Inflammatory macrophage treated with lipopolysaccharide for 1 hour (primary cell): ENCODE results near the gene P2RY8.
A peak's percentile ranks its signal among the peaks of the same experiment; 100 is the strongest.
"Not testable (repeated sequence)": the region's sequence is repeated elsewhere in the genome, so short reads cannot be mapped to it uniquely, and the experiment has no call there.

ENCODE experiments used
- DNase-seq, 2 donors: peaks; one replicate each; pipeline ENCODE4 v3.0.0-alpha.2; 2020 to 2022

The P2RY8 gene

GRCh38 chrX:1462596-1463251 is 74.3 kb downstream of the P2RY8 start:
- no peak for DNase-seq

- DNase-seq, result no peak
Observed at GRCh38 chrX:1462110-1462509, 74.9 kb downstream of the P2RY8 start.

GRCh38 chrX:1455948-1456280 is 81.1 kb downstream of the P2RY8 start:
- DNase-seq, result no peak

GRCh38 chrX:1453951-1454785 is 82.8 kb downstream of the P2RY8 start:
- peak; percentile 64 to 96 for DNase-seq

GRCh38 chrX:1453395-1453783 is 83.6 kb downstream of the P2RY8 start:
- DNase-seq, result no peak

- DNase-seq, result peak; percentile 96 to 100
Observed at GRCh38 chrX:1452516-1453394, 84.2 kb downstream of the P2RY8 start, which contains the start of gene ASMTL. ASMTL (minus strand) TSS chrX:1452909; CDS start chrX:1452840, 69 bp downstream.

- no peak for DNase-seq
Observed at GRCh38 chrX:1451661-1452515, 85.1 kb downstream of the P2RY8 start.

GRCh38 chrX:1451251-1451660 is 85.7 kb downstream of the P2RY8 start:
- no peak for DNase-seq

GRCh38 chrX:1450361-1451161 is 86.4 kb downstream of the P2RY8 start:
- no peak for DNase-seq

- no peak for DNase-seq
Observed at GRCh38 chrX:1449823-1450149, 87.2 kb downstream of the P2RY8 start.

GRCh38 chrX:1449036-1449822 is 87.8 kb downstream of the P2RY8 start:
- DNase-seq, result no peak

GRCh38 chrX:1448573-1449001 is 88.4 kb downstream of the P2RY8 start:
- not testable (repeated sequence) for DNase-seq

- DNase-seq, result not testable (repeated sequence)
Observed at GRCh38 chrX:1447969-1448572, 88.9 kb downstream of the P2RY8 start.

GRCh38 chrX:1446984-1447968 is 89.7 kb downstream of the P2RY8 start:
- DNase-seq, result peak in 1 of 2 donors; percentile 11

- no peak for DNase-seq
Observed at GRCh38 chrX:1444561-1445500, 92.2 kb downstream of the P2RY8 start.

GRCh38 chrX:1443496-1444075 is 93.4 kb downstream of the P2RY8 start:
- DNase-seq, result no peak

GRCh38 chrX:1442724-1443367 is 94.1 kb downstream of the P2RY8 start:
- no peak for DNase-seq
